ENCODE results near the gene CLRN2.
"Not testable (repeated sequence)": the region's sequence is repeated elsewhere in the genome, so short reads cannot be mapped to it uniquely, and the experiment has no call there.

Gene CLRN2

GRCh38 chr4:17546222-17546621 lies 31.3 kb downstream of the CLRN2 start:
- no peak for DNase-seq

GRCh38 chr4:17546678-17547077 lies 31.7 kb downstream of the CLRN2 start:
- DNase-seq: no peak

GRCh38 chr4:17550549-17550948 lies 35.6 kb downstream of the CLRN2 start:
- no peak for DNase-seq

- DNase-seq: no peak
These were observed 37.5 kb downstream of the CLRN2 start for GRCh38 chr4:17552427-17552826.

GRCh38 chr4:17554568-17554967 lies 39.6 kb downstream of the CLRN2 start:
- DNase-seq: no peak

GRCh38 chr4:17556498-17556897 lies 41.5 kb downstream of the CLRN2 start:
- DNase-seq: no peak

- no peak for DNase-seq
These were observed 42.9 kb downstream of the CLRN2 start for GRCh38 chr4:17557880-17558279.

- no peak for DNase-seq
These were observed 44.2 kb downstream of the CLRN2 start for GRCh38 chr4:17558941-17559708.

- DNase-seq: no peak
These were observed 44.7 kb downstream of the CLRN2 start for GRCh38 chr4:17559709-17560048.

GRCh38 chr4:17560065-17560673 lies 45.2 kb downstream of the CLRN2 start:
- no peak for DNase-seq

GRCh38 chr4:17561195-17561909 lies 46.4 kb downstream of the CLRN2 start:
- no peak for DNase-seq

GRCh38 chr4:17562157-17562556 lies 47.2 kb downstream of the CLRN2 start:
- DNase-seq: no peak

GRCh38 chr4:17565846-17566245 lies 50.9 kb downstream of the CLRN2 start:
- DNase-seq: no peak

- no peak for DNase-seq
These were observed 52.3 kb downstream of the CLRN2 start for GRCh38 chr4:17567271-17567670.

GRCh38 chr4:17574206-17574605 lies 59.2 kb downstream of the CLRN2 start:
- DNase-seq: no peak

GRCh38 chr4:17575177-17575576 lies 60.2 kb downstream of the CLRN2 start:
- not testable (repeated sequence) for DNase-seq

Data from cerebellar nuclear complex (tissue), 1 donor.